Tibial nerve (tissue), 3 donors: Measurements from ENCODE around the gene KEAP1.

Source experiments
- POLR2A ChIP-seq, 2 donors: fragments of 450-650 bp; IDR thresholded peaks; one replicate each; pipeline ENCODE4 v1.6.1; 2017; ENCODE audit warnings: antibody characterized with exemption in 2 of 2, mild to moderate bottlenecking in 2 of 2, moderate library complexity in 2 of 2
- TF ChIP-seq, protein P1 (sequence below), 5 experiments: fragments of 200-600 bp in 3 of 5; fragments of 450-650 bp in 2 of 5; sonication (generic) in 3 of 5; IDR thresholded peaks; one replicate each; pipeline ENCODE4 v1.5.1; 2016 to 2019; ENCODE audit warnings: antibody characterized with exemption in 5 of 5, mild to moderate bottlenecking in 3 of 5, moderate library complexity in 2 of 5

DNA sequence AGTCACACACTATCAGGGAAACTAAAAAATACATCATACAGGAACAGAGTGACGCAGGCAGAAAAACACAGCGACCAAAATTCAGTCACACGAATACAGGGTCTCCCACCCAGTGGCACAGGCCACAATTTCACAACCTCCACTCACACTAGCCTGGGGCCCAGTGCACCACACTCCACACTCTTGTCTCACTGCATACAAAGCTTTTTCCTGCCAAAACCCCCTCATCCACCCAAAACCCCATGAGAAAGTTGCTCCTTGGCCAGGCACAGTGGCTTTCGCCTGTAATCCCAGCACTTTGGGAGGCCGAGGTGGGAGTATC lies 12.9 kb upstream of the KEAP1 start:
- no peak for TF ChIP-seq POLR2A (IDR thresholded peaks at IDR 0.05)
- TF ChIP-seq, protein P1, sequence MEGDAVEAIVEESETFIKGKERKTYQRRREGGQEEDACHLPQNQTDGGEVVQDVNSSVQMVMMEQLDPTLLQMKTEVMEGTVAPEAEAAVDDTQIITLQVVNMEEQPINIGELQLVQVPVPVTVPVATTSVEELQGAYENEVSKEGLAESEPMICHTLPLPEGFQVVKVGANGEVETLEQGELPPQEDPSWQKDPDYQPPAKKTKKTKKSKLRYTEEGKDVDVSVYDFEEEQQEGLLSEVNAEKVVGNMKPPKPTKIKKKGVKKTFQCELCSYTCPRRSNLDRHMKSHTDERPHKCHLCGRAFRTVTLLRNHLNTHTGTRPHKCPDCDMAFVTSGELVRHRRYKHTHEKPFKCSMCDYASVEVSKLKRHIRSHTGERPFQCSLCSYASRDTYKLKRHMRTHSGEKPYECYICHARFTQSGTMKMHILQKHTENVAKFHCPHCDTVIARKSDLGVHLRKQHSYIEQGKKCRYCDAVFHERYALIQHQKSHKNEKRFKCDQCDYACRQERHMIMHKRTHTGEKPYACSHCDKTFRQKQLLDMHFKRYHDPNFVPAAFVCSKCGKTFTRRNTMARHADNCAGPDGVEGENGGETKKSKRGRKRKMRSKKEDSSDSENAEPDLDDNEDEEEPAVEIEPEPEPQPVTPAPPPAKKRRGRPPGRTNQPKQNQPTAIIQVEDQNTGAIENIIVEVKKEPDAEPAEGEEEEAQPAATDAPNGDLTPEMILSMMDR (IDR thresholded peaks at IDR 0.05): no peak
